ENCODE measurements around the gene ROBO1. TPM values are rescaled to one million over a fixed set of nuclear protein-coding genes. Genes with fewer than 3 reads are reported as not detected.

Gene ROBO1
- total RNA-seq, 1 donor from 2014 or later: 43.7 TPM

DNA sequence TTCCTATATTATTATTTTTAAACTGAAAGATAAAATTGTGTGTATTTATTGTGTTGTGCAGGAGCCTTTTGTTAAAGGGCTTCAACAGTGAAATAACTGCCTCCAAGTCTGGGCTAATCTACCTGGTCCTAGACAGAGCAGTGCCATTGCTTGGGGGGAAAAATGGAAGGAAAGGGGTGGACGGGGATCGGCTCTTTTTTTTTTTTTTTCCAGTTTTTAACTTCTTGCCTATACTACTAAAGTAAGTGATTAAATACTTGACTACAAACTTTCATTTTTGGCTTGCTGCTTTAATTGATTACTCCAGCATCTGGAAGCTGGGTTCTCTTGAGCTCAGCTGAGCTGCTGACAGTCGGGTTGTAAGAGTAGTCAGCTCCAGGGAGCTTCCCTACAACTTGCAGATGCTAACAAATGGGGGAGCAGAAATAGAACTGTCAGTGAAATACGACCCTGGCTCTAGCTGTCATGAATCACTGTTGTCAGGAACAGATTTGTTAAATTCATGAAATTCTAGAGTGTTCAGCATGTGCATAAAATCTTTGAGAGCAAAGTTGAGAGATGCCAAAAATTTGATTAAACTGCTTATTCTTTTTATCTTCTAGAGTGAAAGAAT, 276.7 kb downstream of the ROBO1 start:
- DNase-seq (ENCODE audit: low spot score): no peak
- peaks cover 6% of the 10 kb centered on the region for H3K9me3 Mint-ChIP-seq (ENCODE audit: low read depth)
- TF ChIP-seq, protein P1, sequence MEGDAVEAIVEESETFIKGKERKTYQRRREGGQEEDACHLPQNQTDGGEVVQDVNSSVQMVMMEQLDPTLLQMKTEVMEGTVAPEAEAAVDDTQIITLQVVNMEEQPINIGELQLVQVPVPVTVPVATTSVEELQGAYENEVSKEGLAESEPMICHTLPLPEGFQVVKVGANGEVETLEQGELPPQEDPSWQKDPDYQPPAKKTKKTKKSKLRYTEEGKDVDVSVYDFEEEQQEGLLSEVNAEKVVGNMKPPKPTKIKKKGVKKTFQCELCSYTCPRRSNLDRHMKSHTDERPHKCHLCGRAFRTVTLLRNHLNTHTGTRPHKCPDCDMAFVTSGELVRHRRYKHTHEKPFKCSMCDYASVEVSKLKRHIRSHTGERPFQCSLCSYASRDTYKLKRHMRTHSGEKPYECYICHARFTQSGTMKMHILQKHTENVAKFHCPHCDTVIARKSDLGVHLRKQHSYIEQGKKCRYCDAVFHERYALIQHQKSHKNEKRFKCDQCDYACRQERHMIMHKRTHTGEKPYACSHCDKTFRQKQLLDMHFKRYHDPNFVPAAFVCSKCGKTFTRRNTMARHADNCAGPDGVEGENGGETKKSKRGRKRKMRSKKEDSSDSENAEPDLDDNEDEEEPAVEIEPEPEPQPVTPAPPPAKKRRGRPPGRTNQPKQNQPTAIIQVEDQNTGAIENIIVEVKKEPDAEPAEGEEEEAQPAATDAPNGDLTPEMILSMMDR (IDR thresholded peaks at IDR 0.05): no peak
- H3K4me3 Mint-ChIP-seq (ENCODE audit: unreplicated experiment): no peak overlapping the region
- no peaks in the 10 kb centered on the region for H3K27me3 Mint-ChIP-seq (ENCODE audit: low read depth)
- peak overlapping the region; percentile 51 for H3K27ac Mint-ChIP-seq (ENCODE audit: unreplicated experiment)
- H3K36me3 Mint-ChIP-seq (ENCODE audit: low read depth): no peaks in the 10 kb centered on the region
- peaks cover 21% of the 10 kb centered on the region for H3K4me1 Mint-ChIP-seq (ENCODE audit: low read depth)

DNA sequence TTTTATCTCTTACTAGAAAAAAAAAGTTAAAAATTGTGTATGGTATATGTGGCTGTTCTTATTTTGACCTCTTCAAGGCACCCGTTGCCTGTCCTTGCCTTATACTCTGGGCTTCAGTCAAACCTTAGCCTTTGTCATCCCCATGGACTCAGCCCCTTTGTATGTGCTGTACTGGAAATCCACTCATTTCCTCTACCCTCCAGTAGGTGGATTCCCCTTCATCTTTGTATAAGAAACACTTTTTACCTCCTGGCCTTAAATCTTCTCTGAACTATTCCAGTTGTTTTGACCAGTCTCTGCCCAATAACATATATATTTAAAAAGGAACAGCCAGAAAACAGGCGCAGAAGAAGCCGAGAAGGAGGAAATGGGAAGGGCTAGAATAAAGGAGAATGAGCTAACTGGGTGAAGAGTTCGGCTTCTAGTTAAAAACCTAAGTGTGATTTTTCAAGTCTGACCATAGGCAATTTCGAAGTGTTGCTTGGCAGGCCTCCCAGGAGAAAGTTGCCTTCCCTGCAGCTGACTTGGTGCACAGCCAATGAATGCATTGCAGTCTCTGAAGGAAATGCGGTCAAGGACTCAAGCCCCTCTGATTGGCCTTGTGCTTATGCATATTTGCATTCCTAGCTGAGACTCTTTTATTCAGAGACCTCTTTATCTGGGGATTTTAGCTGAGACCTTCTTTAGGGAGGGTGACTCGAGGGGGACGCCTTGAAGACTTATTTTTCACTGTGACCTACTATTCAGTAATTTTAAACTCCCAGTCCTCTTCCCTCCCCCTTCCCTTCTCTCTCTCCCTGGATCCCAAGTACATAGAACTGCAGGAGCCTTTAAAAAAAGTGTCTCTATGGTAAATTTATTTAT, 277.4 kb downstream of the ROBO1 start:
- no peaks in the 10 kb centered on the region for H3K27me3 Mint-ChIP-seq (ENCODE audit: low read depth)
- no peak for DNase-seq (ENCODE audit: low spot score)
- peaks cover 21% of the 10 kb centered on the region for H3K4me1 Mint-ChIP-seq (ENCODE audit: low read depth)
- peaks cover 6% of the 10 kb centered on the region for H3K9me3 Mint-ChIP-seq (ENCODE audit: low read depth)
- peak overlapping the region; percentile 61 for H3K27ac Mint-ChIP-seq (ENCODE audit: unreplicated experiment)
- H3K4me3 Mint-ChIP-seq (ENCODE audit: unreplicated experiment): peak overlapping the region; percentile 23
- no peaks in the 10 kb centered on the region for H3K36me3 Mint-ChIP-seq (ENCODE audit: low read depth)
- TF ChIP-seq, protein P1 (IDR thresholded peaks at IDR 0.05): peak; percentile 54

DNA sequence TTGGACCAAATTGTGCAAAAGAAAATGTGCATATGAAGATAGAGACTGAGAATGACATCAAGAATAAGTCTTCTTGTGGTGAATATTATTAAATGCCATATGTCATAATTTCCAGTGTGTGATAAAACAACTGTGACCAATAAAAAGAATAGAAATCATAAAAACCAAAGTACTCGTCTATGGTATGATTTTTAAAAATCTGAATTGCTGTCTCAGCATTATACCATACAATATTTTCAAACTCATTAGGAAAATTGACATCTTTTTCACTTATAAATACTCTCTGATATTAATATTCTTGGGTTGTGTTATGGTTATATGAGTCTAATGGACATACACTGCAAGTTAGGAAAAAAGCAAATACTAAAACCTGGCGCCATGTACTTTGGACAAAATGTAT, 279.4 kb downstream of the ROBO1 start:
- no peak for DNase-seq (ENCODE audit: low spot score)
- Mint-ChIP-seq H3K4me1 (ENCODE audit: low read depth) (peaks cover 23% of the 10 kb centered on the region), H3K9me3 (ENCODE audit: low read depth) (peaks cover 3% of the 10 kb centered on the region), H3K27me3 (ENCODE audit: low read depth) (no peaks in the 10 kb centered on the region), H3K27ac (ENCODE audit: unreplicated experiment) (no peak overlapping the region), H3K4me3 (ENCODE audit: unreplicated experiment) (no peak overlapping the region), H3K36me3 (ENCODE audit: low read depth) (no peaks in the 10 kb centered on the region)
- TF ChIP-seq, protein P1 (IDR thresholded peaks at IDR 0.05): no peak

DNA sequence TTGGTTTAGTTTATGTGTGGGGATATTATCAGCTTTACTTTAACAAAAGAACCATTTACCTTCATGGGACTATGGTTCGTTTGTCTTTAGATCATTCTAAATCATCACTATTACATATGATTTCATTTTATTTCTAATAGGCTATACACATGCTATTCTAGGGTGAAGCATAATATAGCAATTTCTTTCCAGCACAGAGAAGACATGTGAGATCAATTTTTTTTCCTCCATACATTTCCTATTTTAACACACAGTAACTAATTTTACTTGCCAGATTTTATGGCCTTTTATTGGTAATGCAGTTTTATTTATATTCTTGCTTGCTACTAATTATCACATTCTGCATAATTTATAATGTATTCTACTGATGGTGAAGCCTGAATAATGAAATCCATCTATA, 287.1 kb downstream of the ROBO1 start:
- H3K4me1 Mint-ChIP-seq (ENCODE audit: low read depth): peaks cover 2% of the 10 kb centered on the region
- no peak overlapping the region for H3K27ac Mint-ChIP-seq (ENCODE audit: unreplicated experiment)
- no peak overlapping the region for H3K4me3 Mint-ChIP-seq (ENCODE audit: unreplicated experiment)
- no peaks in the 10 kb centered on the region for H3K27me3 Mint-ChIP-seq (ENCODE audit: low read depth)
- no peak for DNase-seq (ENCODE audit: low spot score)
- peaks cover 4% of the 10 kb centered on the region for H3K9me3 Mint-ChIP-seq (ENCODE audit: low read depth)
- TF ChIP-seq, protein P1 (IDR thresholded peaks at IDR 0.05): no peak
- no peaks in the 10 kb centered on the region for H3K36me3 Mint-ChIP-seq (ENCODE audit: low read depth)

DNA sequence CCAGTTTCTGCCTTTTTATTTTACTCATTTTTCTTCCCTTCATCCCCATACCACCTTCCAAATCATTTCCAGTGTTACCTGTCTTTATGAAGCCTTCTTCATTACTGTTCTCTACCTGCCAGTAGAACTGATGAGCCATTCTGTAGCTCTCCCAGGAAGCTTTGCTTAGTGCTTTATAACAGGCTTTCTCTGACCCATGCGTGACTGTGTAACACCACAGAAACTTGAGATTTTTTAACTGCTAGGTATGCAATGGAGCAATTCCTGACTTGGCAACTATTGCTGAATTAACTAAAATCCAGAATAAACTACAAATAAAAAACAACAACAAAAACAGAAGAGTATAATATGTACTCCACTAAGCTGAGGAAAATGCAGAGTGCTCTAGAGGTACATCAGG, 289.2 kb downstream of the ROBO1 start:
- H3K36me3 Mint-ChIP-seq (ENCODE audit: low read depth): no peaks in the 10 kb centered on the region
- H3K27me3 Mint-ChIP-seq (ENCODE audit: low read depth): no peaks in the 10 kb centered on the region
- DNase-seq (ENCODE audit: low spot score): no peak
- H3K9me3 Mint-ChIP-seq (ENCODE audit: low read depth): peaks cover 4% of the 10 kb centered on the region
- no peak overlapping the region for H3K4me3 Mint-ChIP-seq (ENCODE audit: unreplicated experiment)
- H3K4me1 Mint-ChIP-seq (ENCODE audit: low read depth): no peaks in the 10 kb centered on the region
- H3K27ac Mint-ChIP-seq (ENCODE audit: unreplicated experiment): no peak overlapping the region
- TF ChIP-seq, protein P1 (IDR thresholded peaks at IDR 0.05): no peak
